IPS DF 6.9 (cell line): ENCODE measurements around the gene KCNK17.

Experiments
- DNase-seq: peaks from one replicate; pipeline ENCODE4 v3.0.0-alpha.2; 2013; ENCODE audit warnings: low read depth, low spot score
- H3K27ac ChIP-seq: one replicate; pipeline ENCODE4 v1.5.1; 2013; ENCODE audit warnings: low read length, control low read depth
- H3K27me3 ChIP-seq: 2 replicates; pipeline ENCODE4 v1.6.1; 2013; ENCODE audit warnings: mild to moderate bottlenecking, low read length; ENCODE audit not compliant: control insufficient read depth, insufficient read depth
- H3K36me3 ChIP-seq: 2 replicates; pipeline ENCODE4 v1.6.1; 2013; ENCODE audit warnings: low read length; ENCODE audit not compliant: control insufficient read depth, insufficient read depth
- H3K4me1 ChIP-seq: 2 replicates; pipeline ENCODE4 v1.6.1; 2013; ENCODE audit warnings: low read length; ENCODE audit not compliant: control insufficient read depth, insufficient read depth
- H3K4me3 ChIP-seq: 2 replicates; pipeline ENCODE4 v1.5.1; 2013; ENCODE audit warnings: mild to moderate bottlenecking, low read length
- H3K9me3 ChIP-seq: 2 replicates; pipeline ENCODE4 v1.6.1; 2013; ENCODE audit warnings: low read length, inconsistent platforms; ENCODE audit not compliant: control insufficient read depth, insufficient read depth
- WGBS: extraction: QIAGEN DNeasy Blood & Tissue Kit; methylation state at CpG from one replicate; pipeline ENCODE4 v1.1.7; 2013; ENCODE audit warnings: mixed read lengths, missing lambda C conversion rate; ENCODE audit not compliant: insufficient read length, insufficient coverage; 5-methylcytosine and 5-hydroxymethylcytosine counted together

Gene KCNK17

GRCh38 chr6:39347906-39348585 is 33.8 kb upstream of the KCNK17 start:
- H3K4me3 ChIP-seq, result no peak overlapping the region
- H3K9me3 ChIP-seq, result no peaks in the 10 kb centered on the region
- DNase-seq, result peak; percentile 76
- H3K4me1 ChIP-seq, result peaks cover 6% of the 10 kb centered on the region
- H3K27me3 ChIP-seq, result no peaks in the 10 kb centered on the region
- no CpG with 5 or more reads among the region's 9 CpGs for WGBS
- no peak overlapping the region for H3K27ac ChIP-seq
- H3K36me3 ChIP-seq, result no peaks in the 10 kb centered on the region

GRCh38 chr6:39347206-39347605 is 33.0 kb upstream of the KCNK17 start:
- Histone ChIP-seq H3K4me3 (no peak overlapping the region), H3K27ac (no peak overlapping the region), H3K9me3 (no peaks in the 10 kb centered on the region), H3K4me1 (peaks cover 6% of the 10 kb centered on the region), H3K27me3 (no peaks in the 10 kb centered on the region), H3K36me3 (no peaks in the 10 kb centered on the region)
- no CpG with 5 or more reads among the region's 6 CpGs for WGBS
- DNase-seq, result no peak

- DNase-seq, result peak; percentile 22
- Histone ChIP-seq H3K4me3 (no peak overlapping the region), H3K9me3 (no peaks in the 10 kb centered on the region), H3K27ac (no peak overlapping the region), H3K36me3 (no peaks in the 10 kb centered on the region), H3K27me3 (no peaks in the 10 kb centered on the region), H3K4me1 (peaks cover 6% of the 10 kb centered on the region)
- WGBS, result no CpG with 5 or more reads among the region's 7 CpGs
Measured at GRCh38 chr6:39344821-39345280, 30.6 kb upstream of the KCNK17 start.

GRCh38 chr6:39343396-39343870 is 29.2 kb upstream of the KCNK17 start:
- Histone ChIP-seq H3K36me3 (no peaks in the 10 kb centered on the region), H3K9me3 (no peaks in the 10 kb centered on the region), H3K4me1 (peaks cover 6% of the 10 kb centered on the region), H3K27me3 (no peaks in the 10 kb centered on the region), H3K4me3 (no peak overlapping the region), H3K27ac (no peak overlapping the region)
- no CpG with 5 or more reads among the region's 9 CpGs for WGBS
- no peak for DNase-seq

- no CpG with 5 or more reads among the region's 14 CpGs for WGBS
- no peak overlapping the region for H3K4me3 ChIP-seq
- no peaks in the 10 kb centered on the region for H3K36me3 ChIP-seq
- no peak overlapping the region for H3K27ac ChIP-seq
- H3K27me3 ChIP-seq, result no peaks in the 10 kb centered on the region
- H3K4me1 ChIP-seq, result peaks cover 6% of the 10 kb centered on the region
- H3K9me3 ChIP-seq, result no peaks in the 10 kb centered on the region
- DNase-seq, result no peak
Measured at GRCh38 chr6:39342692-39343395, 28.6 kb upstream of the KCNK17 start.

GRCh38 chr6:39341937-39342336 is 27.7 kb upstream of the KCNK17 start:
- Histone ChIP-seq H3K27ac (no peak overlapping the region), H3K9me3 (no peaks in the 10 kb centered on the region), H3K4me1 (peaks cover 6% of the 10 kb centered on the region), H3K4me3 (no peak overlapping the region), H3K36me3 (no peaks in the 10 kb centered on the region), H3K27me3 (no peaks in the 10 kb centered on the region)
- WGBS, result no CpG with 5 or more reads among the region's 5 CpGs
- no peak for DNase-seq

- no peaks in the 10 kb centered on the region for H3K36me3 ChIP-seq
- no CpG with 5 or more reads among the region's 3 CpGs for WGBS
- H3K27me3 ChIP-seq, result no peaks in the 10 kb centered on the region
- no peak overlapping the region for H3K27ac ChIP-seq
- no peak for DNase-seq
- H3K4me1 ChIP-seq, result peaks cover 6% of the 10 kb centered on the region
- no peak overlapping the region for H3K4me3 ChIP-seq
- H3K9me3 ChIP-seq, result no peaks in the 10 kb centered on the region
Measured at GRCh38 chr6:39341352-39341751, 27.1 kb upstream of the KCNK17 start.

GRCh38 chr6:39339868-39340550 is 25.8 kb upstream of the KCNK17 start:
- Histone ChIP-seq H3K9me3 (no peaks in the 10 kb centered on the region), H3K36me3 (no peaks in the 10 kb centered on the region), H3K4me3 (no peak overlapping the region), H3K27me3 (no peaks in the 10 kb centered on the region), H3K27ac (no peak overlapping the region), H3K4me1 (peaks cover 5% of the 10 kb centered on the region)
- no CpG with 5 or more reads among the region's 10 CpGs for WGBS
- no peak for DNase-seq

- no peak overlapping the region for H3K27ac ChIP-seq
- no peaks in the 10 kb centered on the region for H3K36me3 ChIP-seq
- WGBS, result no CpG with 5 or more reads among the region's 9 CpGs
- H3K4me3 ChIP-seq, result no peak overlapping the region
- no peaks in the 10 kb centered on the region for H3K9me3 ChIP-seq
- H3K4me1 ChIP-seq, result peaks cover 3% of the 10 kb centered on the region
- no peaks in the 10 kb centered on the region for H3K27me3 ChIP-seq
- no peak for DNase-seq
Measured at GRCh38 chr6:39339096-39339867, 25.1 kb upstream of the KCNK17 start.

- DNase-seq, result no peak
- Histone ChIP-seq H3K27me3 (no peaks in the 10 kb centered on the region), H3K4me3 (no peak overlapping the region), H3K4me1 (peaks cover under 1% of the 10 kb centered on the region), H3K36me3 (no peaks in the 10 kb centered on the region), H3K9me3 (no peaks in the 10 kb centered on the region), H3K27ac (no peak overlapping the region)
- WGBS, result no CpG with 5 or more reads among the region's 5 CpGs
Measured at GRCh38 chr6:39338397-39338796, 24.2 kb upstream of the KCNK17 start.
